ENCODE data around the gene PRKAG2. TPM values are rescaled to one million over a fixed set of nuclear protein-coding genes. Genes with fewer than 3 reads are reported as not detected.

Gene PRKAG2
- polyA plus RNA-seq, 1 of the 3 experiments (the other 2 are of a cell fraction) = 51.6 TPM

GRCh38 chr7:151652111-151652510 lies 224.8 kb downstream of the PRKAG2 start (continued):
- TF ChIP-seq MEF2A (IDR thresholded peaks at IDR 0.05; ENCODE audit: borderline replicate concordance, low read depth) (no peak), USF1 (IDR thresholded peaks at IDR 0.05; ENCODE audit: borderline replicate concordance, low read depth) (no peak), PBX3 (IDR thresholded peaks at IDR 0.05) (no peak)

GRCh38 chr7:151650161-151650560 lies 226.8 kb downstream of the PRKAG2 start:
- Histone ChIP-seq H3K79me2 (ENCODE audit: insufficient read depth) (no peaks in the 10 kb centered on the region), H3K27ac (ENCODE audit: low read depth in 2 of 2, low read length in 1 of 2) (no peak overlapping the region), H3K9ac (no peak overlapping the region), H3K4me2 (no peak overlapping the region), H3K4me3 (ENCODE audit: low read depth in 2 of 2, low read length in 1 of 2) (no peak overlapping the region), H3K9me3 (no peaks in the 10 kb centered on the region), H4K20me1 (ENCODE audit: insufficient read depth) (no peaks in the 10 kb centered on the region), H3K36me3 (replicated peaks in 1 of 2; ENCODE audit: control insufficient read depth in 1 of 2, insufficient read depth in 2 of 2, low read length in 1 of 2) (peaks cover 0 to 3% of the 10 kb centered on the region in 2 experiments), H2AFZ (ENCODE audit: low read depth) (no peak overlapping the region), H3K4me1 (ENCODE audit: control insufficient read depth in 1 of 2, insufficient read depth in 2 of 2, low read depth in 1 of 2, low read length in 1 of 2) (peaks cover 0 to 10% of the 10 kb centered on the region in 2 experiments; a peak in 1 of 4 replicates), H3K27me3 (ENCODE audit: insufficient read depth) (no peaks in the 10 kb centered on the region), H3K9me2 (no peaks in the 10 kb centered on the region), H3F3A (replicated peaks; ENCODE audit: insufficient read depth) (peaks cover 16% of the 10 kb centered on the region)
- no peak for DNase-seq
- CTCF ChIA-PET = interaction anchor here (1.4 kb wide), 1 partner anchor 11 kb away, joined by 3 read pairs; no protein-coding TSS in a partner anchor
- 89% methylated on average over 4 of the region's 4 CpGs for WGBS (ENCODE audit: low lambda C conversion rate)
- POLR2A ChIA-PET = no interaction called here
- TF ChIP-seq REST (IDR thresholded peaks at IDR 0.05; ENCODE audit: low read depth, low read length) (no peak), CHD2 (IDR thresholded peaks at IDR 0.05; ENCODE audit: low read length, partially characterized antibody) (no peak), USF2 (IDR thresholded peaks at IDR 0.05; ENCODE audit: borderline replicate concordance, low read depth, low read length) (no peak), SIN3A (IDR thresholded peaks at IDR 0.05; ENCODE audit: borderline replicate concordance, low read depth, low read length) (no peak), RXRA (IDR thresholded peaks at IDR 0.05; ENCODE audit: borderline replicate concordance, low read depth) (no peak), RFX5 (IDR thresholded peaks at IDR 0.05; ENCODE audit: low read length) (no peak), MAX (IDR thresholded peaks at IDR 0.05; ENCODE audit: low read depth) (no peak), ZBTB33 (IDR thresholded peaks at IDR 0.05; ENCODE audit: borderline replicate concordance, low read depth) (no peak), USF1 (IDR thresholded peaks at IDR 0.05; ENCODE audit: borderline replicate concordance, low read depth) (no peak), TEAD4 (IDR thresholded peaks at IDR 0.05; ENCODE audit: borderline replicate concordance, insufficient read depth) (no peak), PBX3 (IDR thresholded peaks at IDR 0.05) (no peak), SMC3 (IDR thresholded peaks at IDR 0.05; ENCODE audit: low read depth, low read length) (no peak), NFIC (IDR thresholded peaks at IDR 0.05; ENCODE audit: borderline replicate concordance) (no peak), NRF1 (IDR thresholded peaks at IDR 0.05; ENCODE audit: low read depth, low read length) (no peak), FOSL2 (IDR thresholded peaks at IDR 0.05; ENCODE audit: borderline replicate concordance, low read depth) (no peak)
